NCI-H2171 treated with DMSO at 0.1 percent for 48 hours (cell line): Measurements from ENCODE around the gene TNFSF15.

Experiments used
- DNase-seq: peaks from one replicate; lab custom pipeline; 2025; lab: John Stamatoyannopoulos, UW

Gene TNFSF15

DNA sequence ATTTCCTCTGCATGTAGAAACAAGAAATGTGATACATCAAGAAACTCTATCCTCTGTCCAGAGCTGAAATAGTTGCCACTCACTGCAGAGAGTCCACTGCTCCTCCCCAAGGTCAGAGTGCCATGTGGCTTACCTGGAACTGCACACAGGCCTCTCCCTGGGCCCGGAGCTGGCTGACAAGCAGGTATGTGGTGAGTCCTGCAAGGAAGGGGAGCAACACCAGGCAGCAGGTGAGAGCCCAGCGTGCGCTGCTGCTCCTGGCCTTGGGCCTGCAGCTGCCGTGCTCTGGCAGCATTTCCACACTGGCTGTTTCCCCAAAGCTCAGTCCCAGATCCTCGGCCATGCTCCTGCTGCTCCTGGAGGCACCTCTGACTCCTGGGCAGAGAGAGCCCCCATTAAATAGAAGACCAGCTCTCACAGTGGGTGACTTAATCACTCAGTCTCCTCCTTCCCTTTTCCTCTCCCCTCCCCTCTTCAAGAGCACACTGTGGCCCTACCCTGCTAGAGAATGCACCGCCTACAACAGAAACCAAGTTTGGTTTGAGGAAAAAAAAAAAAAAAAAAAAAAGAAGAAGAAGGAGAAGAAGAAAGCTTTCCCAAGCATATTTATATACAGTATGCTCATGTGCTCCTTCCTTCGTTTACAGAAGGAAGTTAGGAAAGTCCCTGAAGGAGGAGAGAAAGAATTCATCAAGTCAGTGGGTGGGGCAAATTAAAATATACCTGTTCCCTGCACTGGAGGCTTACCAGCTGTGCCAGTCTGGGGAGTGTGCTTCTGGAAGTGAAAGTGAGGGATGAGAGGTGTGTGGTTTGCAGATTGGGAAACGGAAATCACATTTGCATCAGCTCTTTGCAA, at the start of gene TNFSF15:
Gene TNFSF15, minus strand, starts transcription at position 370 of the 856 bp plus-strand sequence. Its CDS starts 27 bp downstream, at position 343.
- DNase-seq = peak; percentile 66

DNA sequence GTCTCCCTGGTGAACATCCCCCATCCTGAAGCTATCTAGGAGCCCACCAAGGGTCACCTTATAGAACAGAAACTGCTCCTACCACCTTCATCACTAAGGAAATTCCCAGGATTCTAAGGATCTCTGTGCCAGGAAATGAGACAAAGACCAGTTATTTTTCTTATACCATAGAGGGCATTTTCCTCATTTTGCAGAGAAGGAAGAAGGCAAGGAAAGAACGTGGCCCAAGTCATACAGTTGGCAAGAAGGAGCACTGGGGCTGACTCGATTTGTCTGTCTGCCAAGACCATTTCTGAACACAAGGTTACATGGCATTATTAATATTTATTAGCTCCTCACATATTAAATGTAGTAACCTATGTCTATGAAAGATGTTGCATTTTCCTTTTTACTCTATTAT, 49.6 kb upstream of the TNFSF15 start:
- no peak for DNase-seq

- DNase-seq = no peak
These were observed 49.0 kb upstream of the TNFSF15 start for GRCh38 chr9:114854736-114855355.

DNA sequence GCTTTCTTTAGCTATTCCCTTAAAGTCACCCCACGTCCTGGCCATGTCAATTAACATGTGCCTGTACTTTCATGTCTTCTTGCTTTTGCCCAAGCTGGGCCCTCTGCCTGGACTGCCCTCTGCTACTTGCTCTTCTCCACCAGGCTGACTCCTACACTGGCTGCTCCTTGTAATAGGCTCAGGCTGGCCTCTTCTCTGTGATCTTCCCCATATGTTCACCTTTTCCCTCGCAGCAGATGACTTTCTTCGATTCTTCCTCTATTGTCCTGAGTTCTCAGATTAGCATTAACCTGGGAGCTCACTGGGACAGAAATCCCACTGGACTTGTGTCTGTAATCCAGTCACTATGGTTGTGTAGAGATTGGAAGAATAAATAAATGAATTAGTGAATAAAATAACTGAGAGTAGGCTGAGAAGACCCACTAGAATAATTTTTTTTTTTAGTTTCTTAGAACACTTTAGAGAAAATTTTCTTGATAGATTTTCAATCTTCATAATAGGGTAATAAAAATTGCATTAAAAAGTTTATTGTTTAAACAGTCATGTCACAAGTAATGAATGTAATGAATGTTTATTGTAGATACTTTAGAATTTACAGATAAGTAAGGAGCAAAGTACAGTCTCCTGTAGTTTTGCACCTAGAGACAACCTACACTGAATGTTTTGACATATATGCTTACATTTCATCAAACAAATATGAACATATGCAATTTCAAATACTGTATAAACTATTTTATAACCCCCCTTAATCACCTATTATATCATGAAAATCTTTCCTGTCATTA, 47.4 kb upstream of the TNFSF15 start:
- no peak for DNase-seq

GRCh38 chr9:114852050-114852594, 46.3 kb upstream of the TNFSF15 start:
- DNase-seq = no peak

DNA sequence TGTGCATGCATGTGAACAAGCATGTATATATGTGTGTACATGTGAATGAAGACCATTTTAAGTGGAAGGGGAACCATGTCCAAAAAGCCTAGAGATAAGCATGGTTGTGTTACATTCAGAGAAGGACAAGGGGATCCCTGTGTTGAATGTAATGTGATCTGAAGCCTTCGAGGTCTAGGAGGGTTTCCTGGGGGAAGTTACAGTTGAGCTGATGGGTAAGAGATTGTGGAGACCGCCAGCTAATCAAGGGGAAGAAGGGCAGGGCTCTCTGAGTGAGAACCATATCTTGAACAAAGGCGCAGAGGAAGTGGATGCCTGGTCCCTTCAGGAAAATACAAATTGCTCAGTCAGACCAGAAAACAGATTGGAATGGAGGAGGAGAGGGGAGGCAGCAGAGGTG, 45.5 kb upstream of the TNFSF15 start:
- DNase-seq = no peak

DNA sequence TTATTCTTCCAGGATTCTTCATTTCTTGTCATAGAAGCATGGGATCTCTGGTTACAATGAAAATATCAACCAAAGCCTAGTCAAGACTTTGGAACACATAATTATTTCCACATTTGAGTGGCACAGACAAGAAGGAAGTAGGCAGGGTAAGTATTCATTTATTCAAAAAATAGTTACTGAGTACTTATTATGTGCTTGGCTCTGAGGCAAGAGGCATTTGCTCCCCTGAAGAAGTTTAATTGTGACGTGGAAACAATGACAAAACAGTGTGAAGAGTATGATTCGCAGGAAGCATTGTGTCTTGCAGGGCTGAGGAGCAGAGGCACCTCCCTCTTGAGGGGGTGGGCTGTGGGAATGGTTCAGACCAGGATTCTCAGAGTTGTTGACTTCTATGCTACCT, 45.0 kb upstream of the TNFSF15 start:
- DNase-seq = no peak

GRCh38 chr9:114849450-114849849, 43.6 kb upstream of the TNFSF15 start:
- no peak for DNase-seq

DNA sequence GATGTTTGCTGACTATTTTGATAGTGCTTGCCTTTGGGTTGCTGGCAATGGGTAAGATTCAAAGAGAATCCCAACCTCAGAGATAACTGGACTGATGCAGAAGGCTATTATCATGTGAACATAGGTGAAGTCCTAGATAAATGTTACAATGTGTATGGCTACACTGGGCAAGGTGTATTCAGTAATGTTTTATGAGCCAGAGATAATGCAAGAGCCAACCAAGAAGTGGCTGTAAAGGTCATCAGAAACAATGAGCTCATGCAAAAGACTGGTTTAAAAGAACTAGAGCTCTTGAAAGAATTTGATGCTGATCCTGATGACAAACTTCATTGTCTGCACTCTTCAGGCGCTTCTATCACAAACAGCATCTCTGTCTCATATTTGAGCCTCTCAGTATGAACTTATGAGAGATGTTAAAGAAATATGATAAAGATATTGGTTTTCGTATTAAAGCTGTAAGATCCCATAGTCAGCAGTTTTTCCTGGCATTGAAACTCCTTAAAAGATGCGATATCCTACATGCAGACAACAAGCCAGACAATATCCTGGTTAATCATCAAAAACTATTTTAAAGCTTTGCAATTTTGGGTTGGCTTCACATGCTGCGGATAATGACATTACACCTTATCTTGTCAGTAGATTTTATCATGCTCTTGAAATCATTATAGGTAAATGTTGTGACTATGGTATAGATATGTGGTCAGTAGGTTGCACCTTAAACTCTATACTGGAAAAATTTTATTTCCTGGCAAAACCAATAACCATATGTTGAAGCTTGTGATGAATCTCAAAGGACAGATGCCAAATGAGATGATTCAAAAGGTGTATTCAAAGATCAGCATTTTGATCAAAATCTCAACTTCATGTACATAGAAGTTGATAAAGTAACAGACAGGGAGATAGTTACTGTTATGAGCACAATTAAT, 41.9 kb upstream of the TNFSF15 start:
- no peak for DNase-seq

DNA sequence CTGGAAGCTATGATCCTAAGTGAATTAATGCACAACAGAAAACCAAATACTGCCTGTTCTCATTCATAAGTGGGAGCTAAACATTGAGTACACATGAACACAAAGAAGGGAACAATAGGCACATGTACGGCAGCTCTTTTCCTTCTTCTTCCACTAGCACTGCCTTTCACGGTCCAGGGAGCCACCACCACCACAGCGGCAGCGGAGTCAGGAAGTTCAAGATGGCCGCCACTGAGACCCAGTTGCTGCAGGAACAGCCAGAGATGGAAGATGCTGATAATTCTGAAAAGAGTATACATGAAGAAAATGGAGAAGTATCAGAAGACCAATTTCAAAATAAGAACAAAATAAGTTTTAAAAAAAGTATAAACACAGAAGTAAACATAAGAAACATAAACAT, 39.5 kb upstream of the TNFSF15 start:
- no peak for DNase-seq

DNA sequence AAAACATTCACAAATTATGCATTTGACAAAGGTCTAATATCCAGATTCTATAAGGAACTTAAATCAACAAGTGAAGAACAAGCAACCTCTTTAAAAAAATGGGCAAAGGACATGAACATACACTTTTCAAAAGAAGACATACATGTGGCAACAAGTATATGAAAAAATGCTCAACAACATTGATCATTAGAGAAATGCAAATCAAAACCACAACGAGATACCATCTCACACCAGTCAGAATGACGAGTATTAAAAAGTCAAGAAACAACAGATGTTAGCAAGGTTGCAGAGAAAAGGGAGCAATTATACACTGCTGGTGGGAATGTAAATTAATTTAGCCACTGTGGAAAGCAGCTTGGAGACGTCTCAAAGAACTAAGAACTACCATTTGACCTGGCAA, 38.9 kb upstream of the TNFSF15 start:
- DNase-seq = peak; percentile 30

DNA sequence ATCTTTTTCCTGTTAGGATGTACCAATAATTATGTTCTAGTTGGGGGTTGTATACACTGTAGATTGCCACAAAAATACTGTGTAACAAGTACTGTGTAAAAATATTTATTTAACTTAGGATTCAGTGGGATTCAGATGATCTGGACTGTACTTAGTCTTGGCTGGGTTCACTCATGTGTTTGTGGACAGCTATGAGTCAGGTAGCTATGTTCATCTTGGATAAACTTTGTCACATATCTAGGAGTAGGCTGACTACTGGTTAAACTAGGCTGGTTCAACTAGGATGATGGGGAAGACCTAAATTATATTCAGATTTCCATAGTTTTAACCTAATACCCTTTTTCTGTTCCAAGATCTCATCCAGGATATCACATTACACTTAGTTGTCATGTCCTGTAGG, 32.1 kb upstream of the TNFSF15 start:
- no peak for DNase-seq

DNA sequence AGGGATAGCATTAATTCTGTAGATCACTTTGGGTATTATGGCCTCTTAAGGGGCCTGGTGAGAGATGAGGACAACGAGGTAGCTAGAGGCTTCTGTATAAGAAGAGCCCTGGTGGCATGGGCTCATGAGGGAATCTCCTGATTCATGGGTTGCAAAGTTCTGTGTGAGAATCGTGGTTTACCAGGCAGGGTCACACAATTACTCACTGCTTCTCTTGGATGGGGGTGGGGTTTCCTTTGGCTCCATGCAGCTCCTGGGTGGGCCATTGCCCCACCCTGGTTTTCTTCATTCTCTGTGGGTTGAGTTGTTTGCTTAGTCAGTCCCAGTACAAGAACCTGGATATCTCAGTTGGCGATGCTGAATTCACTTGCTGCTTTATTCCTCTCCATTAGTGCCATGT, 30.9 kb upstream of the TNFSF15 start:
- DNase-seq = no peak

- DNase-seq = no peak
These were observed 28.5 kb upstream of the TNFSF15 start for GRCh38 chr9:114834386-114834785.

GRCh38 chr9:114830546-114830945, 24.7 kb upstream of the TNFSF15 start:
- peak; percentile 35 for DNase-seq

GRCh38 chr9:114829574-114830440, 24.0 kb upstream of the TNFSF15 start:
- no peak for DNase-seq

DNA sequence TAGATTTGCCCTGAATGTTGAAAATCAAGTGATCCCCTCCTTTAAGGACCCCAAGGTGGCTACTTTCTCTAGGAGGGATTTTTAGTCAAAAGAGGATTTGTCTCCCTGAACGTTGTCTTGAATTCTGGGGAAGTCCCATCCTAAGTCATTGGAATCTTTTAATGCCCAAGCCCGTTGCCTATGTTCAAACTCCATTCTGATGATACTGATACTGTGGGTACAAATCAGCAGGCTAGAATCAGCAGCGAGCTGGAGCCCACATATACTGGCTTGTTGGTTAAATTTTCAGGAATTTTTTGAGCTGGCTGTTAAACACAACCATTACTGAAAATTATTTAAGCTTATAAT, 22.4 kb upstream of the TNFSF15 start:
- DNase-seq = no peak

- no peak for DNase-seq
These were observed 21.9 kb upstream of the TNFSF15 start for GRCh38 chr9:114827641-114828302.

GRCh38 chr9:114826431-114826830, 20.6 kb upstream of the TNFSF15 start:
- DNase-seq = no peak
